ENCODE results near the gene SLC2A4.
A peak's percentile ranks its signal among the peaks of the same experiment; 100 is the strongest.

Gene SLC2A4

DNA sequence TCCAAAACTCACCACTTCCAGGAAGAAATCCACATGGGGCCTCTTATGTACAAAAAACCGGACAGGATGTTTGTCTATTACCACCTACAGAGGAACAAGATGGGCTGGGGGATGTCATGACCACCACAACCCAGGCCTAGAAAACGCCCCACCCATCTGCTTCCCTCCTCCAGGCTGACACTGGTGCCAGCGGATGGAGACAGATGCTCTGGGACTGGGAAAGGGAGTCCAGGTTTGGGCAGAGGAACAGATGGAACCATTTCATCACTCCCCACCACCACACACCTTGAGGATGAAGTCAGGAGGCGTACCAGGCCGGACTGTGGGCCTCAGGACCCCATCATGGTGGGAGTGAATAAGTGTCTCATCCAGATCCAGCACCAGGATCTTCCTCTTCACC is 34.7 kb upstream of the SLC2A4 start:
- no peak for DNase-seq (ENCODE audit: insufficient read length, low spot score)
- no peak for FAIRE-seq

DNA sequence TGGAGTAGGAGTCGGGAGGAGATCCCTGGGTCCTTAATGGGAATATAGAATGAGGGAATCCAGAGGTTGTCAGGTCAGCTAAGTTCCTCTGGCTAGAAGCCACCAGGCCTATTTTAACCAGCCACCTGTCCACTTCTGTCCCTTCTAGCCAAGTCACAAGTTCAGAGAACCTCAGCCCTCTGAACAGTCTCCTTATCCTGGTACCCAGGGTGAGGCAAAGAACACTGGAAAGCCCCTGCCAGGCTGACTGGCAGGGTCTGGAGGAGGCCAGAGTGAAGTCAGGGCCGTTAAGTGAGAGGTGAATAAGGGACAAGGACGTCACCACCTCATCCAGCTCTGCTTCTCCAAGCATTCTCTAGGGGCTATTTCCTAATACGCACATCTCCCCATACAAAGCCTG is 32.7 kb upstream of the SLC2A4 start:
- FAIRE-seq = no peak
- no peak for DNase-seq (ENCODE audit: insufficient read length, low spot score)

DNA sequence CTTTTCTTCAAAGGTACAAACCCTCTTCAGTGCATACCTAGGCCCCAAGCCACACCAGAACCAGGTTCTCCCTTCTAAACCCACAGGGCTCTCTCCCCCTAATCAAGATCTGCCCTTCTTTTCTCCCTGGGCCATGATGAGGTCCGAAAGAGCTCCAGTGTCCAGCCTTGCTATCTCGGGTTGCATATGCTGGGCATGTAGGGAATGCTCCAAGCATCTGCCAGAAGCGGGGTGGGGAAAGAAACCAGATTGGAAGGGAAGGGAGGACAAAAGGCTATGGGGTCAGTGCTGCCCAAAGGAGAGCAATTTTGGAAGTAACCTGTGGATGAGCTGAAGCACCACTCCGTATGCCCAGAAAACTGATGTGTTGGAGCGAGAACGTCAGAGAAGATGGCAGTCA is 32.3 kb upstream of the SLC2A4 start:
- no peak for DNase-seq (ENCODE audit: insufficient read length, low spot score)
- no peak for FAIRE-seq

DNA sequence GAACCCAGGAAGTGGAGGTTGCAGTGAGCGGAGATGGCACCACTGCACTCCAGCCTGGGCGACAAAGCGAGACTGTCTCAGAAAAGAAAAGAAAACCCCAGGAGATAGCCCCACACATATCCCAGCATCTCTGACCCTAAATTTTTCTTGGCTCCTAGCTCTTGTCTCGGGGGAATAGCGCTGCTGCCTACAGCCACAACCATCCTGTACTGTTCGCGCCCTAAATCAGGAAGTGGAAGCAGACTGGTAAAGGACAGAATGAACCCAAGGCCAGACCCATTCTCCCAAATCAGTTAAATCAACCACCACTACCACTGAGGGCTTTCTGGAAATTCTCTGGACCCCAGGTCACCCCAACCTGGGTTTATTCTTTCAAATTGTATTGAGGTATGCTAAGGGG is 31.7 kb upstream of the SLC2A4 start:
- FAIRE-seq (no peak), DNase-seq (ENCODE audit: insufficient read length, low spot score) (no peak)

DNA sequence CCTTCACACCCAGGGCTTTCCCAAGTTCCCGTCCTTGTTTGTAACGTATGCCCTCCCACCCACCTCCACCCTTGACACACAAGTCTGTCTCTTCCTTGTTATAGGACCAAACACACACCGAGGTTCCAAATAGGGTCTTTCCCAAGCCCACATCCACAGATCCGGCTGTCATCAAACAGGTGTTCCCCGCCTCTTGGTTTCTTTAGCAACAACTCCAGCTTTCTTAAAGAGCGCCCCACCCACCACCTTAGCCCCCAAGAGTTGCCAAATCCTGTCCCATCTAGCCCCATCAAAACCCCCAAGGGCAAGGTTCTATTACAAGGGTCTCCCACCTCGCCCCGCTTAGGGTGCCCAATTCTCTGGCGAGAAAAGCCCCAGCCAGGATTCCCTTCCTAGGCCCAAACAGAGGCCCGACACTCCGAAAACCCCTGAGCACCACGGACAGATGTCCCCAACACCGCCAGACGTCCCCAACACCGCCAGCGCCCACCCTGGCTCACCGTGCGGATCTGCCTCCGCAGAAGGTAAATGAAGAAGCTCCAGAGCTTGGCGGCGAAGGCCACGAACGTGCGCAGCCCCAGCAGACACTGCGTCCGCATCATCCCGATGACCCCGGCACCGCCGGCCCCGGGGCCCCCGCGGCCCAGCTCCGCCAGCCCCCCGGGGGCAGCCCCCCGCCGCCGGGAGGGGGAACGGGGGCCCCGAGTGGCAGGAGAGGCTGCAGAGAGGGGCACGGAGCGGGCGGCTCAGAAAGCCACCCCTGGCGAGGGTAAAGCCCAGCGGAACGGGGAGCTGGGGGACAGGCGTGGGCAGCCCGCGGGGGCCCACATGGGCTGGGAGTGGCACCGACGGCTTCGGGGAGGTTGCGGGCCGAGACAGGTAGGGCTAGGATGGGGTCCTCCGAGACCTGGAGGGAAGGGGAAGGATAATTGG is 30.6 kb upstream of the SLC2A4 start:
- DNase-seq (ENCODE audit: insufficient read length, low spot score) (no peak), FAIRE-seq (no peak)

DNA sequence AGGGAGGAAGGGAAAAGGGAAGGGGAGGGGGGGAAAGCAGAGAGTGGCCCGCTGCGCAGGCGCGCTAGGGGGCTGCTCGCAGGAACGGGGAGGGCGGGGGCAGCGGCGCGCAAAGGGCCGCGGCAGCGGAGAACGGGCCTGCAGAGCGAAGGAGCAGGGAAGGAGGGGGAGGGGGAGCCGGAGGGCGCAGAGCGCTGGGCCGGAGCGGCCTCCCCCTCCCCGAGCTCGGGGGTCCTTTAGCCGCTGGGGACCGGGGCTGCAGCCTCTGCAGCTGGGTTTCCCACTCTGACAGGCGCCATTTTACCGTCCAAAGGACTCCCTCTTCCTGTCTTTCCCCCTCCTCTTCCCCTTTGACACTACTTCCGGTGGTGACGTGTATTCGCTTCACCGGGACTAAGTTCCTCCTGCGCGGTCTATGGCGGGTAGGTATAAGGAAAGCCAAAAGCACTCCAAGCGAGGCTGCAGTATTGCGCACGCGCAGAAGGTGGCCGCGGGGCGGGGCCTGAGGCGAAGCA is 29.8 kb upstream of the SLC2A4 start, which contains the start of gene CTDNEP1:
Gene CTDNEP1, minus strand, starts transcription at position 74 of the 515 bp plus-strand sequence. CDS start 438 bp downstream, outside the sequence.
- FAIRE-seq = peak; percentile 99
- peak; percentile 99 for DNase-seq (ENCODE audit: insufficient read length, low spot score)

DNA sequence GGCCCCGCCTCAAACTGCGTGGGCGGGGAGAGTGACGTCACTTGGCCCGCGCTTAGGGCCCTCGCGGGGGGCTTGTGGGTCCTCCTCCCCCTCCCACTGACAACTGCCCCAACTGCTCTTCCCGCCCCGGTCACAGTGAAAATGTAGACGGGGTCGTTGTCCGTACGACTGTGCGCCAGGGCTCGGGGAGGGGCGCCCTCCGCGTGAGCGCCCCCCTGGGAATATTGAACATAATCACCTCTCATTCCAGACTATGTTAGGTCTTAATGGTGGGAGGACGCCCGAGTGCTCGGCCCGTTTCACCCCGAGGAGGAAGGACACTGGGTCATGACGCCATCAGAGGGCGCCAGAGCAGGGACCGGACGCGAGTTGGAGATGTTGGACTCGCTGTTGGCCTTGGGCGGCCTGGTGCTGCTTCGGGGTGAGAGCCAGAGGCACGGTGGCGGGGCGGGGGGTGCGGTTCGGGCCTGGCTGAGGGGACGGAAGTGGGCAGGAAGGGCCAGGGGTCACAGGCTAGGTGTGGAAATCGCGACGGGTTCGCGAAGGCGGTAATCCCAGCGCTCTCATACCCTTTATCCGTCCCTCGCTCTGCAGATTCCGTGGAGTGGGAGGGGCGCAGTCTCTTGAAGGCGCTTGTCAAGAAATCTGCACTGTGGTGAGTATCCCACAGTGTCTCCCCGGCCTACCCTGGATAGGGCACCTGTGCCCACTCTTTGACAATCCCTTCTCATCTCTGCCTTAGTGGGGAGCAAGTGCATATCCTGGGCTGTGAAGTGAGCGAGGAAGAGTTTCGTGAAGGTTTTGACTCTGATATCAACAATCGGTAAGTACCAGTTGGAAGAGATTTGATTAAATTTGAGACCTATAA is 29.1 kb upstream of the SLC2A4 start, which contains the start of gene ELP5:
Gene ELP5, plus strand, starts transcription at position 40 of the 868 bp plus-strand sequence. Its CDS starts 336 bp downstream, at position 376.
- DNase-seq (ENCODE audit: insufficient read length, low spot score) = peak; percentile 97
- no peak for FAIRE-seq

DNA sequence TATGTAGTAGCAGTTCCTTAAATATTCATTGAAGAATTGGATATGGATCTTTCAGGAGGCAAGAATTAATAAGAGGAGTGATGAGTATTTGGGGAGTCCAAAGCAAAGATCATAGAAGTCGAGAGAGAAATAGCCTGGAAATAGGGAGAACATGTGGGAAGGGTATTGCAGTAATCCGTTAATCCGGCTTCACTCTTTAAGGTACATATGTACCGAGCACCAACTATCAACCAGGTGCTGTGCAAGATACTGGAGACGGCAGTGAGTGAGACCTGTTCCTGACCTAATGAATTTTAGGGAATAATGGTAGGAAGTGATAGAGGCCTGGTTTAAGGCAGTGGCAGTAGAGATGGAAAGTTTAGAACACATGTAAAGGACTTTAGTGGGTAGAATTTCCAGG is 28.4 kb upstream of the SLC2A4 start:
- FAIRE-seq = no peak
- DNase-seq (ENCODE audit: insufficient read length, low spot score) = no peak

DNA sequence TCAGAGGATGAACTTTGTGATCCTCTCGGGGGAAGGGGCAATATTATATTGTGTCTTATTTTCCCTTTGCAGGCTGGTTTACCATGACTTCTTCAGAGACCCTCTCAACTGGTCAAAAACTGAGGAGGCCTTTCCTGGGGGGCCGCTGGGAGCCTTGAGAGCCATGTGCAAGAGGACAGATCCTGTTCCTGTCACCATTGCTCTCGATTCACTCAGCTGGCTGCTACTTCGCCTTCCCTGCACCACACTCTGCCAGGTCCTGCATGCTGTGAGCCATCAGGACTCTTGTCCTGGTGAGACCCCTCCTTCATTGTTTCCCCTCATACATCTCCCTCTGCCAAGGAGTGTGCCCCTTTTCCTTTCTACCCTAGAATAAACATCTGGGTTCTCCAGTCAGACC is 27.0 kb upstream of the SLC2A4 start:
- DNase-seq (ENCODE audit: insufficient read length, low spot score) = no peak
- FAIRE-seq = no peak

DNA sequence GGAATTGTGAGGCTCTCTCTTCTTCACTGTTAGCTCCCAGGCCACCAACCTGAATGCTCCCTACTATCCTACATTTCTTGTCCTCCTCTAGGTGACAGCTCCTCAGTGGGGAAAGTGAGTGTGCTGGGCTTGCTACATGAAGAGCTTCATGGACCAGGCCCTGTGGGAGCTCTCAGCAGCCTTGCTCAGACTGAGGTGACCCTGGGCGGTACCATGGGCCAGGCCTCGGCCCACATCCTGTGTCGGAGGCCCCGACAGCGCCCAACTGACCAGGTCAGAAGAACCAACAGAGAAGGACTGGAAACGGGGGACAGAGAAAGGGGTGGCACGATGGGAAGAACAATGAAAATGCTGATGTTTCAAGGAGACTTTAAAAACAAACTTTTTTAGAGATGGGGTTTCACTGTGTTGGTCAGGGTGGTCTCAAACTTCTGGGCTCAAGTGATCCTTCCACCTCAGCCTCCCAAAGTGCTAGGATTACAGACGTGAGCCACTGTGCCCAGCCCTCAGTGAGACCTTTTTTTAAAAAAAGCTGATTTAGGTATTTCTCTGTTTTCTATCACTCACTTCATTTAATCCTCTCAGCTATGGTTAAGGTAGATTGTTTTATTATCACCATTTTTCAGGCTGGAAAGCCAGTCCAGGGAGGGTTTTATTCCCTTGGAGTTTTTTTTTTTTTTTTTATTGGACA is 24.6 kb upstream of the SLC2A4 start:
- no peak for FAIRE-seq
- DNase-seq (ENCODE audit: insufficient read length, low spot score) = no peak

DNA sequence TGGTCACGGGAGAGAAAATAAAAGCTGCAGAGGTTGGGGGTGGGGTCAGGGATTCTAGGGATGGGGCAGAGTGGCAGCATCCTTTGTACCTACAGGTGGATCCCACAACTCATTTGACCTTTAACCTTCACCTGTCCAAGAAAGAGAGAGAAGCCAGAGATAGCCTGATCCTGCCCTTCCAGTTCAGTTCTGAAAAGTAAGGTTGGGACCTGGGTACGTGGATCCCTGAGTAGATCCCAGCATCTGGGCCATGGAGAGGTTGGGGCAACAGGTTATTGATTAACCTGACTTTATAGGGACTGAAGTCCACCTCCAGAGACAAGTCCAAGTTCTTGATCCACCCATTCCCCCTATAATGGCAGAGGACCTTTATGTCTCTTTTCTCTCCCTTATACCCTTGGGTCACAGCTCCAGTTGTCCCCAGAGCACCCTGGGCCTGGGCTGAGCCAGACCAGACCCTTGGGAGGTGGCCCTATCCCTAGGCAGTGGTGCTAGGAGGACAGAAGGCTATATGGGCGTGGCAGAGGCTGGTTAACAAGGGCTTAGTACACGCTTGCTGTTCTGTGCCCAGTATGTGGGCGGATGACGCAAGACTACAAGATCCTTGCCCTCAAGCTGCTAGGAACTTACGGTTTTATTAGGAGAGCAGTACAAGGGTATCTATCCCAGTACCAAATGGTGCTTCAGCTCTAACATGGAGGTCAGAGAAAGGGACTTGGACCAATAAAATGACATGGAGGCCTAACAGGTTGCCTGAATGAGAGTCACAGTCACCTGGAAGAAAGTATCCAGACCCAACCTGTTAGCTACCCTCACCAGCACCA is 22.6 kb upstream of the SLC2A4 start:
- FAIRE-seq (no peak), DNase-seq (ENCODE audit: insufficient read length, low spot score) (no peak)

DNA sequence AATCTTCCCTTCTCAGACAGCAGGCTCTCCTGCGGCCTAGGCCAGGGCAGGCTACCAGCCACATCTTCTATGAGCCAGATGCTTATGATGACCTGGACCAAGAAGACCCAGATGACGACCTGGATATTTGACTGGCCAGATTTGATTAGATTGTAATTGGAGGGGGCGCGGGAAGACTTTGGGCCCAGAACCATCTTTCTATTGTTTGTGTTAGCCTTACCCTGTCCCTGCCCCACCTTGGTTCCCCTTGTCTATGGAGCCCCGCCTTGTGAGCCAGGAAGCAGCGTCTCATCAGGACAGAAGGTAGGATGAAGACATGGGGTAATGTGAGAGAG is 22.0 kb upstream of the SLC2A4 start:
- FAIRE-seq (no peak), DNase-seq (ENCODE audit: insufficient read length, low spot score) (no peak)

DNA sequence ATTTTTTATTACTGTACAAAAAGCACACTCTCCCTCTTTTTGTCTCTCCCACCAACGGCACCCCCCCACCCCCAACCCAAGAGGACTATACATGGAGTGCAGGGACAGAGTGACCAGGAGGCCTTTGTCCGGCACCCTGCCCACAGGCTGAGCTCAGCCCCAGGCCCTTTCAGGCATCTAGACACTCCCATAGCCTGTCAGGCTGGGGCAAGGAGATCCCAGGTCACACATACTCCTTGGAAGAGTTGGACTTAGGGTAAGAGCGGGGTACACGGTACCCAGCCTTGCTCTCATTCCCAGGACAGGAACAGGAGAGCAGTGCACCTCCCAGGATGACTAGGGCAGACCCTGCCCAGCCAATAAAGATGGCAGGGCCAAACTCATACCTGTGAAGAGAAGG is 21.4 kb upstream of the SLC2A4 start:
- no peak for DNase-seq (ENCODE audit: insufficient read length, low spot score)
- FAIRE-seq = no peak

DNA sequence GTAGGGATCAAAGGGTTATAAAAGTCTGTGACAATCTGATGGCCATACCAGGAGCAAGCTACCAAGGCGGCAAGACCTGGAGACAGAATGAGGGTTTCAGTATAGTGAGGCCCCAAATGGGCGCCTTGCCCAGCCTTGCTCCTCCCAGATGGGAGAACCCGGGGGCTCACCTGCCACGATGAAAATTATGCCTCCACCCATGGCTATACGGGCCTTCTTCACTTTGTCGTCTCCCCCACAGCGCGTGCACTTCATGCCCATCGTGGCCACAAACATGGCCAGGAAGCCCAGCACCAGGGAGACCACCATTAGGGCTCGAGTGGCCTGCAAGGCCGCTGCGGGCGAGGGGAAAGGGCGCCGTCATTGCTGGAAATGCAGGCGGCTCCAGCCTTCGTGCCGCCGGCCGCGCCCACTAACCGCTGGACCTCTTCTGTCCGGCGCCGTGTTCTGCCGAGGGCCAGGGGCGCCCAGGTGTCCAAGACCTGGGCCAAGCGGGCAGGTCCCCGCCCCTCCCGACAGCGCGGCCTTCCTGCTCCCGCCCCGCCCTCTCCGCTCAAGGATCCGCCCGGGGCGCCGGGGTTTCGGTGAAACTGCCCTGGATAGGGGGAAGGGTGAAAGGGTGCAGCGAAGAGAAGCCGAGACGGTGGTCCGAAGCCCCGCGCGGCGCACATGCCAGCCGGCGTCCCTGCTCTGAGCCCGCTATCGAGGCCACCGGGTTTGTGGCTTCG is 20.7 kb upstream of the SLC2A4 start:
- DNase-seq (ENCODE audit: insufficient read length, low spot score) (no peak), FAIRE-seq (no peak)

DNA sequence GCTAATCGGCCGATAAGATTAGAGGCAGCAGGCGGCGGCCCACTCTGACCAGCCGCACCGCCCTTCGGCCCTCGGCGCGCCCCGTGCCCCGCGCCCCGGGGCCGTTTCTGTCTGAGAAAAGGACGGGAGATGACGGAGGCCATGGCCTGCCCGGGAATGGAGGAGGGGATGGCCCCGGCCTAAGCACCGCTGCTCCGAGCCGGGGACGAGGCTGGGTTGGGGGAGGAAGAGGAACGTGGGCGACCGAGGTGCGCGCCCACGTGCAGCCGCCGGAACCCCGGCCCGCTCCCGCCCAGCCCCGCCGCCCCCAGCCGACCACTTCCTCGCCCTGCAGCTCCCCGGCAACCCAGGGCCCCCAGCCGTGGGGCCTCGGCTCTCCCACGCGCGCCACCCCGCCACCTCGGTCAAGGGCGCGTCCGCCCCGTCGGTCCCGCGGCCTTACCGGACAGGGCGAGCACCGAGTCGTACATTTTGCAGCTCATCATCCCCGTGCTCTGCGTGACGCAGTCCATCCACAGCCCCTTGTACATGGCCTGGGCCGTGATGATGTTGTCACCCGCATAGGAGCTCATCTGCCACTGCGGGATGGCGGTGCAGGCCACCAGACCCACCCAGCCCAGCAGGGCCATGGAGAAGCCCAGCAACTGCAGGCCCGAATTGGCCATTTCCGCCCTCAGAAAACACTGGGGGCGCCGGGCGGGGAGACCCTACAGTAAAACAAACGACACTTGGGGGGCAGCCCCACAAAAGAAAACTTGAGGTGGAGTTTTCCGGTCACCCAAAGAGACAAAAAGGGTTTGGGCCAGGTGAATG is 19.9 kb upstream of the SLC2A4 start:
- no peak for DNase-seq (ENCODE audit: insufficient read length, low spot score)
- FAIRE-seq = no peak

DNA sequence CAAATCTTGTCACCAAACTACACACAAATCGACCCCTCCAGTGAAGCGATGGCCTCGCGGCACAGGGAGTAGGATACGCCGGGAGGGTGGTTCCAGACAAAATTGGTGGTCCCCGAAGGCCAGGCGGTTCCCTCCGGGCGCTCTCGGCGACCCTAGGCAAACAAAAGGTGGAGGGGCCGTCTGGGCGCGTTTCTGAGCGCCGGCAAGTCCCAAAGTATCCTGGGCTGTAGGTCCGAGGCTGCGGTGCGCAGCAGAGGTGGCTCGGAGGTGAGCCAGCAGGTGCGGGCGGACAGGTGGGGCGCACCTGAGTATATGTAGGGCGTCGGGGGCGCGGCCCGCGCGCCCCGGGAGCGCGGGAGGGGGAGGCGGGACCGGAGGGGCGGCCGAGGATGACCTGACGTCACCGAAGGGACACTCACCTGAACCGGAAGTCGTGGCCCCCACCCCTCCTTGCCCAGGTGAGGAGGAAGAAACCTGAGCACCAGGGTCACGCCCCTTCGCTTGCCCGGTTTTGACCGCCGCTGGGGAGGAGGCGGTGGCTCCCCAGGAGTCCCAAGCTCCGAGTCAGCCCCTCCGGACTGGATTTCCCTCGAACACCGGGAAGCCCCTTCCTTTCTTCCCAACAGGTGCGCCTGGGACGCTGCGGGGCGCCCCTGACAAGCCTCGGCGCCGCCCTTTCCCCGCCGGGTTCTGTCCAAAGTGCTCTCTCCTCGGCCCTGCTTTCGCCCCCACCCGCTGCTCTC is 19.2 kb upstream of the SLC2A4 start, which contains the start of gene CLDN7:
Gene CLDN7, minus strand, starts transcription at position 287 of the 743 bp plus-strand sequence. CDS start 435 bp downstream, outside the sequence.
- DNase-seq (ENCODE audit: insufficient read length, low spot score) (no peak), FAIRE-seq (no peak)

DNA sequence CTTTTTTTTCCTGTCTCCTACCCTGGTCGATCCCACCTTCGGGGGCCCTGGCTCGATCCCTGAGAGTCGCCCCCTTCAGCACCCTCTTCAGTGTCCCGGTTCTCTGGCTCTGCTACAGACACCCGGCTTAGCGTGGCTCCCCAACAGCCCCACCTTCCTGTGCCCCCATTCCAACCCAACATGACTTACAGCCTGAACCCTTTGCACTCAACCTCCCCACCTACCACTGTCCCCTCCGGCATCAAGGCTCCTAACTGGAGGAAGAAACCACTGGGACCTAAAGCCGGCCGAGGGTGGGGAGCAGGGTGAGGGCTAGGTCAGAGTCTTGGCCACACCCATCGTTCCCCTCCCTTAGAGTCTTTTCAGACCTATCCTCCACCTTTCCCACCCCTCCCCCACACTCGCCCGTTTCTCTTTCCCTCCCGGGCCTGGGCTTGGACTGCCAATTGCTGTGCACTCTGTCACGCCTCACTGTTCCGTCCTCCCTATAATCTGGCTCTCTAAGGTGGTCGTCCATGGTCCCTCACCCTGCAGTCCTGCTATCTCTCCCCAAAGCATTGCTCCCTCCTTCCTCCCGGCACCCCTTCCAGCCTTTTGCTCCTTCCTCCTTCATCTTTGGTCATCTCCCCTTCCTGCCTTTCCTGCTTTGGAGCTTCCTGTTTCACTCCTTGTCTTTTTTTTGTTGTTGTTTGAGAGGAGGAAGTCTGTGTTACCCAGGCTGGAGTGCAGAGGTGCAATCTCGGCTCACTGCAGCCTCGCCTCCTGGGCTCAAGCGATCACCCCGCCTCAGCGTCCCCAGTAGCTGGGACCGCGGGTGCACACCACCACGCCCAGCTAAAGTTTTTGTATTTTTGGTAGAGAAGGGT is 18.4 kb upstream of the SLC2A4 start:
- peak; percentile 84 for FAIRE-seq
- no peak for DNase-seq (ENCODE audit: insufficient read length, low spot score)

All from HTR-8/SVneo (cell line).